SK-N-SH (cell line): Measurements from ENCODE around the gene SPPL2C. TPM values are rescaled to one million over a fixed set of nuclear protein-coding genes. Genes with fewer than 3 reads are reported as not detected.

Experiments used
- CTCF ChIA-PET: fragments of 300-600, 350-600 bp; formaldehyde crosslinking; extraction: SDS; loops from one replicate; lab custom pipeline; 2021; lab: Yijun Ruan, JAX
- POLR2A ChIA-PET: fragments of 350-600 bp; sonication (Branson Sonifier 250); formaldehyde crosslinking; extraction: SDS; loops from one replicate; lab custom pipeline; 2020; ENCODE audit warnings: antibody characterized with exemption, inconsistent platforms; lab: Yijun Ruan, JAX
- DNase-seq: peaks from one replicate; pipeline ENCODE4 v3.0.0; 2012
- H2AFZ ChIP-seq: fragments of 200-600 bp; sonication (generic); 2 replicates; pipeline ENCODE4 v1.8.1; 2016; ENCODE audit warnings: antibody characterized with exemption, mild to moderate bottlenecking, low read depth
- H3F3A ChIP-seq: fragments of 200-600 bp; sonication (generic); replicated peaks from 2 replicates; pipeline ENCODE3; 2016; ENCODE audit warnings: antibody characterized with exemption, mild to moderate bottlenecking; ENCODE audit not compliant: insufficient read depth
- H3K27ac ChIP-seq, 2 experiments: fragments of 200-500 bp in 1 of 2; fragments of 200-600 bp in 1 of 2; sonication (Bioruptor generic) in 1 of 2; sonication (generic), shearing (Covaris generic) in 1 of 2; 2 replicates each; pipeline versions ENCODE4 v1.5.1 to v1.6.1; 2014 to 2016; ENCODE audit warnings: low read depth in 2 of 2, inconsistent platforms in 1 of 2, low read length in 1 of 2, mild to moderate bottlenecking in 1 of 2, mixed read lengths in 1 of 2
- H3K27me3 ChIP-seq: fragments of 200-600 bp; sonication (generic), shearing (Covaris generic); 2 replicates; pipeline ENCODE4 v1.6.1; 2016; ENCODE audit warnings: mixed run types; ENCODE audit not compliant: insufficient read depth
- H3K36me3 ChIP-seq, 2 experiments: fragments of 200-500 bp in 1 of 2; fragments of 200-600 bp in 1 of 2; sonication (Bioruptor generic) in 1 of 2; sonication (generic) in 1 of 2; replicated peaks in 1 of 2; 2 replicates each; pipeline versions ENCODE3 to v1.5.1; 2014 to 2016; ENCODE audit warnings: low read length in 1 of 2, mild to moderate bottlenecking in 1 of 2; ENCODE audit not compliant: insufficient read depth in 2 of 2, control insufficient read depth in 1 of 2
- H3K4me1 ChIP-seq, 2 experiments: fragments of 200-500 bp in 1 of 2; fragments of 200-600 bp in 1 of 2; sonication (Bioruptor generic) in 1 of 2; sonication (generic), shearing (Covaris generic) in 1 of 2; 2 replicates each; pipeline versions ENCODE4 v1.5.1 to v1.6.1; 2014 to 2016; ENCODE audit warnings: low read depth in 1 of 2, low read length in 1 of 2, mixed run types in 1 of 2; ENCODE audit not compliant: insufficient read depth in 2 of 2, control insufficient read depth in 1 of 2
- H3K4me2 ChIP-seq: fragments of 200-600 bp; sonication (generic), shearing (Covaris generic); 2 replicates; pipeline ENCODE4 v1.6.1; 2017; ENCODE audit warnings: mixed run types
- H3K4me3 ChIP-seq, 2 experiments: fragments of 200-500 bp in 1 of 2; fragments of 200-600 bp in 1 of 2; sonication (Bioruptor generic) in 1 of 2; sonication (generic), shearing (Covaris generic) in 1 of 2; 2 replicates each; pipeline versions ENCODE4 v1.5.1 to v1.8.1; 2014 to 2016; ENCODE audit warnings: low read depth in 2 of 2, inconsistent platforms in 1 of 2, low read length in 1 of 2, mild to moderate bottlenecking in 1 of 2, mixed read lengths in 1 of 2, moderate library complexity in 1 of 2
- H3K79me2 ChIP-seq: fragments of 200-600 bp; sonication (generic); 2 replicates; pipeline ENCODE4 v1.8.1; 2017; ENCODE audit warnings: mild to moderate bottlenecking; ENCODE audit not compliant: insufficient read depth
- H3K9ac ChIP-seq: fragments of 200-600 bp; sonication (generic); 2 replicates; pipeline ENCODE4 v1.6.1; 2017; ENCODE audit warnings: mixed run types
- H3K9me2 ChIP-seq: fragments of 200-600 bp; sonication (generic); 2 replicates; pipeline ENCODE4 v1.6.1; 2017; ENCODE audit warnings: mixed run types
- H3K9me3 ChIP-seq: fragments of 200-600 bp; sonication (generic); 2 replicates; pipeline ENCODE4 v1.6.1; 2017; ENCODE audit warnings: mixed run types, mild to moderate bottlenecking, moderate library complexity
- H4K20me1 ChIP-seq: fragments of 200-600 bp; sonication (generic); 2 replicates; pipeline ENCODE4 v1.6.1; 2017; ENCODE audit warnings: mild to moderate bottlenecking, mixed run types; ENCODE audit not compliant: insufficient read depth
- CHD2 ChIP-seq: fragments of 150-350 bp; IDR thresholded peaks from 2 replicates; pipeline ENCODE4 v1.6.1; 2018; ENCODE audit warnings: low read length; ENCODE audit not compliant: partially characterized antibody
- EZH2phosphoT487 ChIP-seq: fragments of 200-600 bp; sonication (generic); IDR thresholded peaks from 2 replicates; pipeline ENCODE4 v1.6.1; 2017; ENCODE audit warnings: low read depth, mixed run types, mild to moderate bottlenecking, antibody characterized with exemption, moderate library complexity, borderline replicate concordance
- FOXJ3 ChIP-seq: sonication (generic); formaldehyde crosslinking; IDR thresholded peaks from 2 replicates; pipeline ENCODE4 v1.5.1; 2020; ENCODE audit warnings: mild to moderate bottlenecking, missing genetic modification reagents
- FOXM1 ChIP-seq: IDR thresholded peaks from 2 replicates; pipeline ENCODE4 v1.4.0; 2012; ENCODE audit warnings: low read depth, mild to moderate bottlenecking
- GABPA ChIP-seq: IDR thresholded peaks from 2 replicates; pipeline ENCODE4 v1.4.0; 2012; ENCODE audit warnings: low read depth, mild to moderate bottlenecking
- GATA2 ChIP-seq: sonication (generic); formaldehyde crosslinking; IDR thresholded peaks from 2 replicates; pipeline ENCODE4 v1.5.0; 2020; ENCODE audit warnings: mild to moderate bottlenecking, missing genetic modification reagents
- MEF2A ChIP-seq: IDR thresholded peaks from 2 replicates; pipeline ENCODE4 v1.4.0; 2012; ENCODE audit warnings: low read depth, borderline replicate concordance
- NFIC ChIP-seq: IDR thresholded peaks from 2 replicates; pipeline ENCODE4 v1.4.0; 2012; ENCODE audit warnings: borderline replicate concordance
- NRF1 ChIP-seq: IDR thresholded peaks from 2 replicates; pipeline ENCODE4 v1.6.1; 2012; ENCODE audit warnings: low read depth, mild to moderate bottlenecking, low read length
- RXRA ChIP-seq: IDR thresholded peaks from 2 replicates; pipeline ENCODE4 v1.4.0; 2012; ENCODE audit warnings: low read depth, mild to moderate bottlenecking, borderline replicate concordance
- TAF1 ChIP-seq: IDR thresholded peaks from 2 replicates; pipeline ENCODE4 v1.6.1; 2012; ENCODE audit warnings: low read depth, mild to moderate bottlenecking, low read length, moderate library complexity, borderline replicate concordance
- TCF12 ChIP-seq: IDR thresholded peaks from 2 replicates; pipeline ENCODE4 v1.4.0; 2012
- WGBS: methylation state at CpG from one replicate; pipeline ENCODE4 v1.1.6; 2017; ENCODE audit warnings: low lambda C conversion rate; 5-methylcytosine and 5-hydroxymethylcytosine counted together
- polyA plus RNA-seq, 3 experiments: library from polyadenylated mRNA; depleted of rRNA; stranded (reverse); fragments of >200 nt; gene quantifications; 2 replicates each; pipeline ENCODE4 v1.2.3, GENCODE V29; 2012
- TF ChIP-seq, protein P1 (sequence below): IDR thresholded peaks from 2 replicates; pipeline ENCODE4 v1.6.1; 2012; ENCODE audit warnings: mild to moderate bottlenecking, low read depth, low read length, moderate library complexity
- TF ChIP-seq, protein P2 (sequence below): IDR thresholded peaks from 2 replicates; pipeline ENCODE4 v1.4.0; 2012; ENCODE audit warnings: low read depth, borderline replicate concordance
- TF ChIP-seq, protein P3 (sequence below): IDR thresholded peaks from 2 replicates; pipeline ENCODE4 v1.4.0; 2012; ENCODE audit warnings: low read depth
- TF ChIP-seq, protein P4 (sequence below): IDR thresholded peaks from 2 replicates; pipeline ENCODE4; 2012
- TF ChIP-seq, protein P5 (sequence below): fragments of 200-600 bp; sonication (generic); IDR thresholded peaks from 2 replicates; pipeline ENCODE4 v1.6.1; 2017; ENCODE audit warnings: antibody characterized with exemption, mild to moderate bottlenecking, moderate library complexity

SPPL2C gene
- polyA plus RNA-seq, 1 of the 3 experiments (the other 2 are of a cell fraction): not detected

DNA sequence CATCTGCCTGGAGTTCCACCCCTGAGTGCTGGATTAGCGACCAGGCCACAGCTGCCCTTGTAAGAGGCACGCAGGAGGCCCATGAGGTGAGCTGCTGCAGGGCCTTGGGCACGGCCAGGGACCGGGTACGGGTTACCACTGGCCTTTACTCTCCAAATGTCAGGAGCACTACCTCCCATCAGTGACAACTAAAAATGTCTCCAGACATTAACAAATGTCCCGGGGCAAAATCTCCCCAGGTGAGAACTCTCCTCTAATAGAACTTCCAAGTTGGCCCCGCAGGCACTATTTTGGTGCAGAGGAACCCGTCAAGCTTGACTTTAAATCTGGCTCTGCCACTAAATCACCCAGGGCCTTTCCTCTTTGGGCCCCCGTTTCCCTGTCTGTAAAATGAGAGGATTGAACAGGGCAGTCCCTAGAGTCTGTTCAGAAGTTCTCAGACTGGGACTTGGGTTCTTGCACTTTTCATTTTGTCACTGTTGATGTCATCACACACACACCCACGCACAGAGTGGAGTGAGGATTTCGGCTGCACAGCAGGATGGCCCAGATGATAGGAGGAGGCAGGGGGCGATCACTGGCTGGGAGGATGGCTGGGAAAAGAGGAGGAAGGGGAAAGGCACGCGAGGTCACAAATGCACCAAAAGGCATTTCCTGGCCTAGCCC, 25.1 kb downstream of the SPPL2C start (continued):
- TF ChIP-seq, protein P1, sequence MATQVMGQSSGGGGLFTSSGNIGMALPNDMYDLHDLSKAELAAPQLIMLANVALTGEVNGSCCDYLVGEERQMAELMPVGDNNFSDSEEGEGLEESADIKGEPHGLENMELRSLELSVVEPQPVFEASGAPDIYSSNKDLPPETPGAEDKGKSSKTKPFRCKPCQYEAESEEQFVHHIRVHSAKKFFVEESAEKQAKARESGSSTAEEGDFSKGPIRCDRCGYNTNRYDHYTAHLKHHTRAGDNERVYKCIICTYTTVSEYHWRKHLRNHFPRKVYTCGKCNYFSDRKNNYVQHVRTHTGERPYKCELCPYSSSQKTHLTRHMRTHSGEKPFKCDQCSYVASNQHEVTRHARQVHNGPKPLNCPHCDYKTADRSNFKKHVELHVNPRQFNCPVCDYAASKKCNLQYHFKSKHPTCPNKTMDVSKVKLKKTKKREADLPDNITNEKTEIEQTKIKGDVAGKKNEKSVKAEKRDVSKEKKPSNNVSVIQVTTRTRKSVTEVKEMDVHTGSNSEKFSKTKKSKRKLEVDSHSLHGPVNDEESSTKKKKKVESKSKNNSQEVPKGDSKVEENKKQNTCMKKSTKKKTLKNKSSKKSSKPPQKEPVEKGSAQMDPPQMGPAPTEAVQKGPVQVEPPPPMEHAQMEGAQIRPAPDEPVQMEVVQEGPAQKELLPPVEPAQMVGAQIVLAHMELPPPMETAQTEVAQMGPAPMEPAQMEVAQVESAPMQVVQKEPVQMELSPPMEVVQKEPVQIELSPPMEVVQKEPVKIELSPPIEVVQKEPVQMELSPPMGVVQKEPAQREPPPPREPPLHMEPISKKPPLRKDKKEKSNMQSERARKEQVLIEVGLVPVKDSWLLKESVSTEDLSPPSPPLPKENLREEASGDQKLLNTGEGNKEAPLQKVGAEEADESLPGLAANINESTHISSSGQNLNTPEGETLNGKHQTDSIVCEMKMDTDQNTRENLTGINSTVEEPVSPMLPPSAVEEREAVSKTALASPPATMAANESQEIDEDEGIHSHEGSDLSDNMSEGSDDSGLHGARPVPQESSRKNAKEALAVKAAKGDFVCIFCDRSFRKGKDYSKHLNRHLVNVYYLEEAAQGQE: no peak
- TF ChIP-seq MEF2A (no peak), GATA2 (CRISPR knock-in tag) (no peak), TCF12 (no peak), NRF1 (no peak)
- TF ChIP-seq, protein P2, sequence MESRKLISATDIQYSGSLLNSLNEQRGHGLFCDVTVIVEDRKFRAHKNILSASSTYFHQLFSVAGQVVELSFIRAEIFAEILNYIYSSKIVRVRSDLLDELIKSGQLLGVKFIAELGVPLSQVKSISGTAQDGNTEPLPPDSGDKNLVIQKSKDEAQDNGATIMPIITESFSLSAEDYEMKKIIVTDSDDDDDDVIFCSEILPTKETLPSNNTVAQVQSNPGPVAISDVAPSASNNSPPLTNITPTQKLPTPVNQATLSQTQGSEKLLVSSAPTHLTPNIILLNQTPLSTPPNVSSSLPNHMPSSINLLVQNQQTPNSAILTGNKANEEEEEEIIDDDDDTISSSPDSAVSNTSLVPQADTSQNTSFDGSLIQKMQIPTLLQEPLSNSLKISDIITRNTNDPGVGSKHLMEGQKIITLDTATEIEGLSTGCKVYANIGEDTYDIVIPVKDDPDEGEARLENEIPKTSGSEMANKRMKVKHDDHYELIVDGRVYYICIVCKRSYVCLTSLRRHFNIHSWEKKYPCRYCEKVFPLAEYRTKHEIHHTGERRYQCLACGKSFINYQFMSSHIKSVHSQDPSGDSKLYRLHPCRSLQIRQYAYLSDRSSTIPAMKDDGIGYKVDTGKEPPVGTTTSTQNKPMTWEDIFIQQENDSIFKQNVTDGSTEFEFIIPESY: no peak
- TF ChIP-seq, protein P3, sequence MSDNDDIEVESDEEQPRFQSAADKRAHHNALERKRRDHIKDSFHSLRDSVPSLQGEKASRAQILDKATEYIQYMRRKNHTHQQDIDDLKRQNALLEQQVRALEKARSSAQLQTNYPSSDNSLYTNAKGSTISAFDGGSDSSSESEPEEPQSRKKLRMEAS: no peak

DNA sequence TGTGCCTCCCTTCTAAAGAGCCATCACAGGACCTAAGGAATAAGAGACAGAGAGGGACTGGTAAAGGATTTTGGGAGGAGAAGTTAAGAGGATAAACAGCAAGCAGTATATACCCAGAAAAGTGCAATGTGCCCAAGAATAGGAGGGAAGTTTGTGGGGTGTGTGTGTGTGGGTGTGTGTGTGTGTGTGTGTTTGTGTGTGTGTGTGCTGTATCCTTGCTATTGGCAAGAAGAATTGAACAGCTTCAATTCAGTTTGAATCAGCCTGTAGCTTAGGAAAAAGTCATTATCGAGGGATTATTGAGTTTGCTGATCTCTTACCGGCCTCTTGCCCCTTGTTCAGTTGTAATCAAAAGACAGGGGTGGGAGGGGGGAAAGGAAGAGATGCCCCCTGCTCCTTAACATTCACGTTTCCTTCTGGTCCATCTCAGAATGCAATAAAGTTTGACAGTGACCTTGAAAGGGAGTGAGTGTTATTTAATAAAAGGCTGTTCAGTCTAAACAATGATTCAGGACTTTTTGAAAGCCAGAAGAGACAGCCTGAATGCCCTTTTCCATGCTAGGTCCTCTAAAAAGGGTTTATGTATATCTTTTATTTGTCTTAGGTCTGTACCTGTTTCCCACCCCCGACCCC, 25.8 kb downstream of the SPPL2C start:
- TF ChIP-seq, protein P4, sequence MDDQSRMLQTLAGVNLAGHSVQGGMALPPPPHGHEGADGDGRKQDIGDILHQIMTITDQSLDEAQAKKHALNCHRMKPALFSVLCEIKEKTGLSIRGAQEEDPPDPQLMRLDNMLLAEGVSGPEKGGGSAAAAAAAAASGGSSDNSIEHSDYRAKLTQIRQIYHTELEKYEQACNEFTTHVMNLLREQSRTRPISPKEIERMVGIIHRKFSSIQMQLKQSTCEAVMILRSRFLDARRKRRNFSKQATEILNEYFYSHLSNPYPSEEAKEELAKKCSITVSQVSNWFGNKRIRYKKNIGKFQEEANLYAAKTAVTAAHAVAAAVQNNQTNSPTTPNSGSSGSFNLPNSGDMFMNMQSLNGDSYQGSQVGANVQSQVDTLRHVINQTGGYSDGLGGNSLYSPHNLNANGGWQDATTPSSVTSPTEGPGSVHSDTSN: no peak
- TF ChIP-seq CHD2: no peak
- TF ChIP-seq NFIC: no peak
- TF ChIP-seq EZH2phosphoT487: no peak
- TF ChIP-seq FOXM1: no peak
- TF ChIP-seq, protein P3: no peak
- TF ChIP-seq TAF1: no peak
- TF ChIP-seq, protein P5, sequence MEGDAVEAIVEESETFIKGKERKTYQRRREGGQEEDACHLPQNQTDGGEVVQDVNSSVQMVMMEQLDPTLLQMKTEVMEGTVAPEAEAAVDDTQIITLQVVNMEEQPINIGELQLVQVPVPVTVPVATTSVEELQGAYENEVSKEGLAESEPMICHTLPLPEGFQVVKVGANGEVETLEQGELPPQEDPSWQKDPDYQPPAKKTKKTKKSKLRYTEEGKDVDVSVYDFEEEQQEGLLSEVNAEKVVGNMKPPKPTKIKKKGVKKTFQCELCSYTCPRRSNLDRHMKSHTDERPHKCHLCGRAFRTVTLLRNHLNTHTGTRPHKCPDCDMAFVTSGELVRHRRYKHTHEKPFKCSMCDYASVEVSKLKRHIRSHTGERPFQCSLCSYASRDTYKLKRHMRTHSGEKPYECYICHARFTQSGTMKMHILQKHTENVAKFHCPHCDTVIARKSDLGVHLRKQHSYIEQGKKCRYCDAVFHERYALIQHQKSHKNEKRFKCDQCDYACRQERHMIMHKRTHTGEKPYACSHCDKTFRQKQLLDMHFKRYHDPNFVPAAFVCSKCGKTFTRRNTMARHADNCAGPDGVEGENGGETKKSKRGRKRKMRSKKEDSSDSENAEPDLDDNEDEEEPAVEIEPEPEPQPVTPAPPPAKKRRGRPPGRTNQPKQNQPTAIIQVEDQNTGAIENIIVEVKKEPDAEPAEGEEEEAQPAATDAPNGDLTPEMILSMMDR: no peak
- TF ChIP-seq GABPA: no peak
- TF ChIP-seq GATA2 (CRISPR knock-in tag): no peak
- no peak for TF ChIP-seq RXRA
- TF ChIP-seq TCF12: no peak
- no peak for TF ChIP-seq FOXJ3 (CRISPR knock-in tag)
- Histone ChIP-seq H3K9me3 (no peaks in the 10 kb centered on the region), H3K4me3 (no peak overlapping the region), H3K79me2 (no peaks in the 10 kb centered on the region), H3K4me2 (no peak overlapping the region), H2AFZ (no peak overlapping the region), H3K27ac (no peak overlapping the region), H3K27me3 (peaks cover 41% of the 10 kb centered on the region), H3K9me2 (no peaks in the 10 kb centered on the region), H4K20me1 (no peaks in the 10 kb centered on the region), H3K9ac (no peak overlapping the region), H3K36me3 (no peaks in the 10 kb centered on the region), H3K4me1 (peaks cover 0 to 6% of the 10 kb centered on the region in 2 experiments; a peak in 2 of 4 replicates), H3F3A (no peaks in the 10 kb centered on the region)
- ChIA-PET POLR2A (no interaction called here), CTCF (interaction anchor here (11.8 kb wide), 1 partner anchor 20 kb away, joined by 87 read pairs; no protein-coding TSS in a partner anchor)
- no peak for DNase-seq
- 40% methylated on average over 4 of the region's 4 CpGs for WGBS
